Measurements from ENCODE around the gene TULP1.

DNA sequence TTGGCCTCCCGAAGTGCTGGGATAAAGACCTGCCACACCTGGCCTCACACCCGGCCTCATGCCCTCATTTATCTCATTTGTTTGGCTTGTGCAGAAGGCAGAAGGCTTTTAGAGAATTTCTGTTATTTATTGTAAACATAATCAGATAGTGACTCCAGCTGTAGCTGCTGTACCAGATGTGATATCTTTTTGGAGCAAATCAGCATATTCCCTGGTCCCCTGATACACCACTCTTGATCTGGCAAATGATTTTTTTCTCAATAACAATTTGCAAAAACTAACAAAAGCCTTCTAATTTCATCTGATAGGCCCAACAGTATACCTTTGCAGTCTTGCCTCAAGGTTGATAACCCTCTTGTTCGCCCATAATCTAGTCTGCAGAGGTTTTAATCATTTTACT is 26.5 kb upstream of the TULP1 start:
- TF ChIP-seq POLR2AphosphoS5 (IDR thresholded peaks at IDR 0.05) (no peak), POLR2A (IDR thresholded peaks at IDR 0.05) (no peak)

Measured in breast epithelium (tissue), 3 donors.